GM19397 (cell line): ENCODE measurements around the gene PCNX3.

ENCODE experiments used
- ATAC-seq: cut with Tn5 transposase; IDR thresholded peaks from one replicate; pipeline ENCODE4 v1.9.1; 2021; ENCODE audit warnings: mild to moderate bottlenecking, moderate library complexity; ENCODE audit not compliant: unreplicated experiment

Gene PCNX3

DNA sequence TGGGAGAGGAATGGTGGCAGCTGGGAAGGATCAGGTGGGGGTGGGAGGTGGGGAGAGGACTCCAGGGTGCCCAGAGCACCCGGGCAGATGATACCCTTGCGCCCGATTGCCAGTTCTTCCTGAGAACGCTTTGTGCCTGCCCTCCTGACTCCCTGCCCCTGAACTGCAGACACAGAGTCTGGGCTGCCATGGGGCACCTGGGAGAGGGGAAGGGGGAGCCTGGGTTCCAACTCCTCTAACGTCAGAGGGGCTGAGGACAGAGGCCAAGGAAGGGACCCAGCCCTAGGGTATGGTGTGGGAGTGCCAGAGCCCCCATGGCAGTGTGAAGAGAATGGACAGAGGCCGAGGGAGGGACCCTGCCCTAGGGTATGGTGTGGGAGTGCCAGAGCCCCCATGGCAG is 19.1 kb upstream of the PCNX3 start:
- no peak for ATAC-seq

DNA sequence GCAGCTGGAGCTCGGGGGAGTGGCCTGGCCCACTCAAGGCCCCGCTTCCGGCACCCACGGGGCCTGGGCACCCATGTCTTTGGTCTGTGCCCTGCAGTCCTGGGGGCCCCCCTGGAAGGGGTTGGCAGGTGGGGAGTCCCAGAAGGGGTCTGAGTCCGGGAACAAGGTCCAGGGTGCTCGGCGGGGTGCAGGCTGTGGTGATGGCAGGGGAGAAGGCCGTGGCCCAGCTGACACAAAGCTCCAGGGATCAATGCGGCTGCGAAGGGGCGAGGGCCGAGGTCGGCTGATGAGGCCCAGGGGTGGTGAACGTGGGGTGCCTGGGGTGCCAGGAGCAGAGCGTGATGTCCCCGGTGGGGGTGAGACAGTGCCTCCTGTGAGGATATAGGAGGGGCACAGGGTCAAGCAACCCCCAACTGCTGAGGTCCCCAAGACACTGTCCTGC is 17.3 kb upstream of the PCNX3 start:
- ATAC-seq, result no peak

DNA sequence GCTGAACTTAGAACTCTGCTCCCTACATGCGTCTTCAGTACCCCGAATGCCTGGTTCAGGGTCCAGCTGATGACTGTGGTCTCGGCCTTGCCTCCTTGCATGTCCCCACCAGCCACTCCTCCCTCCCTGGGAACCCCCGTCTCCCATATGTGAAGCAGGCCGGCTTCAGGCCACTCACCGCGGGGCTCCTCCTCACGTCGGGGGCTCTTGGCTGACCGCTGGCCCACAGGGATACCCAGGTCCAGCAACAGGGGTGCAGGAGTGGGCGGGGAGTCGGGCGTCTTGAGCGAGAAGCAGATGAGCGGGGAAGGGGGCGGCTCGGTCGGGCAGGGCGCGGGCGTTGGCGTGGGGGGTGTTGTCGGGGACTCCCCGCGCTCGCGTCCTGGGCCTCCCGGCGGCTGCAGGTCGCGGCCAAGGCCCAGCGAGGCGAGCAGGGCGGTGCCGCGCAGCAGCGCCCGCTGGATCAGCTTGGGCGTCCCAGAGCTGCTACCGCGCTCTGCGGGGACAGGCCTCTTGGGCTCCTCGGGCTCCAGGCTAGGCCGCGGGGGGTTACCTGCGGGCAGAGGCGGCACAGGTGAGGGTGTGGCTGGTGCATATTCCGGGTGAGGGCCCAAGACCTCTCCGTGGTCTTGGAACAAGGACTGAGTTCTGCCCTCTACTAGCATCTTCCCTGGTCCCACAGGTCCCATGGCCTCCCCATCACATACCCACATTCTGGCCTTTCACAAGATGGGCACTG is 16.2 kb upstream of the PCNX3 start:
- ATAC-seq, result no peak

DNA sequence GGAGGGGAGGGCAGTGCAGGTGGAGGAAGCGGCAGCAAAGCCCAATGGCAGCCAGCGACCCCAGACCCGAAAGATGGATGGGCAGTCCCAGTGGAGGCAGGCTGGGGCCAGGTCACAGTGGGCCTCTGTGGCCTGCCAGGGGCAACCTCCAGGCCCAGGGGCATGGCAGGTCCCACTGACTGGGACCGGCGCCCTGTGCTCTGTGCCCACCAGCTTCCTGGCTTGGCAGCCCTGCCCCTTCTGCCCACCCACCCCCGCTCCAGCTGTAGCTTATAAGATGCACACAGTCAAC is 15.7 kb upstream of the PCNX3 start:
- no peak for ATAC-seq

DNA sequence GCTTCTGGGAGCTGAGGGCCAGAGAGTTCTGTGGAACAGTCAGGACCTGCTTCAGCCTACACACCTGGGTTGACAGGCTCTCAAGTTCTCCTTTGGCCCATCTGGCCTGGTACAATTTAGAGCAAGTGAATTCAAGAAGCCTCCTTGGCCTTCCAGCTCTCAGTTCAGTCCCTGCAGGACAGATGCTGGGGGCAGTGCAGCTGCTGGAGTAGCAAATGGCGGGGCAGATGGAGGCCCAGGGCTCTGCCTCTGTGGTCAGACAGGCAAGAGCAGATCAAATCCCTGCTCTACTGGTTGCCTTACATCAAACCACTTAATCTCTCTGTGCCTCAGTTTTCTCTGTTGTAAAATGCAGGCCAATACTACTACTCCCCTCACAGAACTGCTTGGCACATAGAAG is 11.3 kb upstream of the PCNX3 start:
- ATAC-seq, result no peak

DNA sequence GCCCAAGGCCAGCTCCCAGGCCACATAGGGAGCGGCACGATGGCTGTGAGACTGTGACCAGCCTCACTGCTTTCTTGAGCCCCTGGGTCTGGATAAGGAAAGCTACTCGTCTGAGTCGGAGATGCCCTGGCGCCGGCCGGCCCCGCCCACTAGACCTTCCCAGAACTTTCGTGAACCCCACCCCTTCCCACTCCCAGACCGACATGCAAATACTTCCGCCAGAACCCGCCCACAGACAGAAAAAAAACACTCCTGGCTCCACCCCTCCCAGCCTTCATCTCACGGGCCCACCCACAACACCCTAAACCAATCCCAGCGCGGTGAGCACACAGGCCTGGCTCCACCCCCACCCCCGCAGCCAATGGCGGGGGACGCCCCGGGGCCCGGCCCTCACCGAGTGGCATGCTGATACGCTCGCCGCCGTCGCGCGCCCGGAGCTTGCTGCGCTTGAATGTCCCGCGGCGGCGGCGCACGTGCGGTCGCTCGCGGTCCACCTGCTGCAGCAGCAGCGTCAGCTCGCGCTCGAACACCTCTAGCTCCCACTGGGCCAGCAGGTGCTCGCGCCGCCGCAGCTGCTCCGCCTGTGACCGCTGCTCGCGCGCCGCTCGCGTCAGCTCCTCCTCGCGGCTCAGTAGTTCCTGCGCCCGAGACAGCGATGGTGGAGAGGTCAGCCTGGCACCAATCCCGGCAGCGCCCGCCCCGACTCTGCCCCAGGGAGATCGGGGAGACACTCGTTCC is 8.5 kb upstream of the PCNX3 start:
- ATAC-seq, result no peak

DNA sequence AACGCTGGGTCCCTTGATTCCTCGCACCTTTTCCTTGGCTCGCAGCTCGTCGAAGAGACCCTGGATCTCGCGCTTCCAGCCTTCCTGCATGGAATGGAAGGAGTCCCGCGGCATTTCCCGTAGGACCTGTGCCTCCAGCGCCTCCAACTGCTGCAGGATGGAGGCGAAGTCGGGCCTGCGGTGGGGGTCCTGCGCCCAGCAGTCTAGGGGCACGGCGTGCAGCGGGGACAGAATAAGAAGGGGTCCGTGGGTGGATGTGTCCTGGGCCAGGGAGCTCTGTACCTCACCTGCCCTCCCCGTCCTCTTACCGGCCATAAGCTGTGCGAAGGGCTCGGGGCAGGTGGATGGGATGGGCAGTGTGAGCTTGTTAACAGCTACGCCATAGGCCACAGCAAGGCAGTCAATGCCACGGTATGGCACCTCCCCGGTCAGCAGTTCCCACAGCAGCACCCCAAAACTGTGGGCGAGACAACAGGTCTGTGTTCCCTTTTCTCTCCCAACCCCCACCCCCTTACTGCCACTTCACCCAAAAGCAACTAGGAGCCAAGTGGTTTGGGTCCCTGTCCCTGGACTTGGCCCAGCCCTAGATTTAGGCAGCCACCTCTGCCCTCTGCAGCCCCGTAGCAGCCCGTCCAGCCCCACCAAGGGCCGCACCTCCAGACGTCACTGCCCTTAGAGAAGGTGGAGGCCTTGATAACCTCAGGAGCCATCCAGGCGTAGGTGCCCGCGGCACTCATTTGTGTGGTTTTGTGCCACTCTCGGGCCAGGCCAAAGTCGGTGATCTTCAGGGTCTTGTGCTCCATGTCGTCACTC is 7.8 kb upstream of the PCNX3 start:
- ATAC-seq, result no peak

DNA sequence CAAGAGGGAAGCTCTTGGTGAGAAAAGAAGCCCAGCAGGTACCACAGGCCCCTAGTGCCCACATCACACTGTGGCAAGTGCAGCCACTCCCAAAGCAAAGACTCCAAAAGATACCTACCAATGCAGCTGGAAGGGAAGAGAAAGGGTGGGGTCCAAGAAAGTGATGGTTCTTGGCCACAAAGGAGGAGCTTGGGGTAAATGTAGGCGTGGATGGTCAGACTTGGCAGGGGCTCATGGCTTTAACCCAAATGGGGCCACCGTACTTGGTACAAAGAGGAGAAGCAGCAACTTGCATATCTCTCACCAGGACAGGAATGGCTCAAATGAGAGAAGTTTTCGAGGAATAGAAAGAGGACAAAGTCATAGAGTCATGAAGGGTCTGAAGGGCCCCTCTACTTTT is 6.3 kb upstream of the PCNX3 start:
- no peak for ATAC-seq

DNA sequence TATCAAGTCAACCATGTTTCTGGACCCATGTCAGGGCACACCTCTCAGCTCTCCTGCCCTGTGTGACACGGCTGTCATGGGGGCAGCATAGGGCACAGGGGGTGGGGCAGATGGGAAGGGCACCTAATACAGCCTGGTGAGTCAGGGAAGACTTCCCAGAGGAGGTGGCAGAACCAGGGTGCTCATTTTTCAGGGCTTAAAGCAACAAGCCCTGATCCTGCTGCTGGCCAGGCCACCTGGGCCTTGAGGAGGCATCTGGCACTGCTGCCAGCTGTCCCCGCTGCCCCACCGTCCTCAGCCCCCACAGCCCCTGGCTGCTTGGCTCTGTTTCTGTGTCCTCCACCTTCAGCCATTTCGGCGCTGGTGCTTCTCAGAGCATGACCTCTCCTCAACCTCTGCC is 5.9 kb upstream of the PCNX3 start:
- no peak for ATAC-seq

DNA sequence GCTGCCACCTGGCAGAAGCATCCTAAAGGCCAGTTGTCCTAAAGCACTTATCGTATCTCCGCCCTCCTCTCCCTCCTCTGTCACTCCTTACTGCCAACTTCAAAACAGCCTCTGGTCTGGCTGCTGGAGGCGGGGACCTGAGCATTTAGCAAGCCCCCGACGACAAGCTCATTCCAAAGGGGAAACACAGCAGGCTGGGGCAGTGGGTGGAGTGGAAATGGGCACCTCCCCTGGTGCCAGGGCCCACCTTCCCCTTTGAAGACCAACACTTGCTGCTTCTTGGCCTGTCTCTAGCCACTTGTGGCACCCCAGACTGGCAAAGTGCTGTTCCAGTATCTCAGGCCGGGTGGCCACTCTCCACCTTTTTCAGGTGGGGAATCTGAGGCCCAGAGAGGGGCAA is 5.2 kb upstream of the PCNX3 start:
- no peak for ATAC-seq

DNA sequence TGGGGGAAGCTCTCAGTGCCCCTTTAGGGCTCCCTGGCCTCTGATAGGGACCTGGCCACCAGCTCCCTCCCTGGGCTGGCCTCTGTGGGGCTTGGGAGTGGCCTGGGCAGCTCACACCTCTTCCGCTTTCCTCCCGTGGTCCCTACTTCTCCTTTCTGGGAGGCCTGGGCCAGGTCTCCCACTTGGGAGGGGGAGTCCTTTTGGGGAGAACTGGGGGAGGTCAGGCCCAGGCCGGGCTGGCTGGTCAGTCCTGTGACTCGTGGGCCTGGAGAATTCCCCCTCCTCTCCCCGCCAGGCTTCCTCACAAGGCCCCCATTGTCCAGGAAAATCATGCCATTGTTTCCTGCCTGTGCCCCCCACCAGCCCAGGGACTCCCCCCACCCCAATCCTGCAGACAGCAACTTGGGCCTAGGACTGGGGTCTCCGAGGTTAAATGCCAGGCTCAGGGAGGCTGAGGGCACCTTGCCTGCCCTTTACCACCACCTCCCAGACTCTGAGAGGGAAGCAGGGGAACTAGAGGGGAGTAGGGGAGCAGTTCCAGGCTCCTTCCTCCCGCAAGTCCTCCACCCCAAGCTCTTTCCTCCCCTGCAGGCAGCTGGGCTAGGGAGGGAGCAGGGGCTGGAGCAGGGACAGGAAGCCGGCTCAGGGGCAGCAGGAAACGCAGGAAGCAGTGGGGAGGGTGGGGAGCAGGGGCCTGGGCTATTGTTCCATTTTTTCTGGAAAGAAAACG is 4.4 kb upstream of the PCNX3 start:
- no peak for ATAC-seq

DNA sequence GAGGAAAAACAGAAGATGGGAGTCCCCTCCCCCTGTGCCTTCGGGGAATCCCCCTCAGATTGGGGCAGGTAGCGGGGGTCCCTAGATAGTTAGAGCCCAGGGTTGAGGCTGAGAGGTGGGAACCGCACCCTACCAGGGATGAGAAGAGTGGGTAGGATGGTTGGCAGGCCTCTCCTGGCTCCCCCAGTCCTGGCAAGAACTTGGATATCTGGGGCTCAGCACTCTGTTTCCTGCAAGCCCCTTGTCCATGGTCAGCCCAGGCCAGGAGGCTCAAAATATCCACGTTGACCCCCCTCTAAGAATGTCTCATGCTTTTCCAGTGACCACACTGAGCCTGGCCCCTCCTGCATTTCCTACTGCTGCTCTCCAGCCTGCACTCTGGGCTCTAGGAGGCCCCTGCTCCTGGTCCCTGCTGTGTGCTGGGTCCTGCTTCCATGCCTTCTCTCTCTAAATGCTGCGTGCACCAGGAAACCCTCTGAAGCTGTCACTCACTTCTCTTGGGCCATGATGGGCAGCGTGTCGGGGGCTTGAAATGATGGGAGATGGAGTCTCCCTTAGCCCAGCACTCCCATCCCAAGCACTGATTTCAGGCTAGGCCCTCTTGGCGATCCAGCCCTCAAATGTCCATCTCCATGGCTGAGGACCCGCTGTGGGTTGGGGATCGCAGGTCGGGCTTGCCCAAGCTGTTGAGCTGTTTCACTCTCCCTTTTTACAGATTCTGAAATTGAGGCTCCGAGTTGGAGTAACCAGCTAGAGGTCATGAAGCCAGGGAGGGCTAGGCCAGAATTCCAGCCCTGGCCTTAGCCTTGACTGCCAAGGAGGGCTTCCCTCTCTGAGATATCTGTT is 3.6 kb upstream of the PCNX3 start:
- ATAC-seq, result no peak

DNA sequence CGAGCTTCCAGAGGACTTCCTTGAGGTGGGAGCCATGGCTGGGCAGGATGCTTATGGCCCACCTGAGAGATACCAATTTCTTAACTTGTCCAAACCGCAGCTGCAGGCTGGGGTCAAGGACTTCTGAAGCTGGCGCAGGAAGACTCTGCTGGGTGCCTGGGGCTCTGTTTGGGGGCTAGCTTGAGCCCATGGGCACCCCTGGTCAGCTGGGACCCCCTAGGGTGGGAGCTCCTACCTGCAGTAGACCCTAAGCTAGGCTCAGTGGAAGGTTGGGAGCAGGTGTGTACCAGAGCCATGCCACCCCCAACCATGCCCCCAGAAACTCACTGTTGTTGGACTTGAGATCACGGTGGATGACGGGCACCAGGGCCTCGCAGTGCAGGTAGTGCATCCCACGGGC is 2.9 kb upstream of the PCNX3 start:
- ATAC-seq, result no peak

DNA sequence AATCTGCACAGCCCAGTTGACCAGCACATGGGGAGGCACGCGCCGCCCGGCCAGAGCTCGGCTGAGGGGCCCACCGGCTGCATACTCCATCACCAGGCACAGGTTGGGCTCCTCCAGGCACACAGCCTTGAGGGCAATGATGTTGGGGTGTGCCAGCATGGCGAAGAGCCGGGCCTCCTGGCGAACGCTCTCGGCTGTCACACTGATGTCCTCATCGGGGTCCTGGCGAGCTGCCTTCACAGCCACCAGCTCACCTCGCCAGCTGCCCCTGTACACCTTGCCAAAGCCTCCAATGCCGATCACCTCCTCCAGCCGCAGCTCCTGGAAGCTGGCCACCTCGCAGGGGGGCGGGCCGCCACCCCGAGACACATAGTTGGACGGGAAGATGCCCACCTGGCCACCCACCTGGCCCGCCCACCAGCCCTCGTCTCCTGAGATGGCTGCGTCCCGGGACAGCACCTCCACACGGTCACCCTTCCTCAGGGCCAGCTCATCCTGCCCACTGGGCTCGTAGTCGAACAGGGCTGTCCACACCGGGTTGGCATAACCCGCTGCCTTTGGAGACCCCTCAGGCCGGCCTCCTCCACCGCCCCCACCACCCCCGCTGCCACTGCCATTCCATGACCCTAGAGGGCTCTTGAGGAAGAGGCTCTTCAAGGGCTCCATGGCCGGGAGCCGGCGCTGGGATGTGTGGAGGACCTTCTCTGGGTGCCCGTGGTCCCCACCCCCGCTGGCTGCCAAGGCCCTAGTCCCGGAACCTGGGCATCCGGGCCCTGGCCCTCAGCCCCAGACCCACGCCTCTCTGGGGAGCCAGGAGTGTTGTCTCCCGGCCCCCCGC is 2.3 kb upstream of the PCNX3 start:
- peak; percentile 0 for ATAC-seq

DNA sequence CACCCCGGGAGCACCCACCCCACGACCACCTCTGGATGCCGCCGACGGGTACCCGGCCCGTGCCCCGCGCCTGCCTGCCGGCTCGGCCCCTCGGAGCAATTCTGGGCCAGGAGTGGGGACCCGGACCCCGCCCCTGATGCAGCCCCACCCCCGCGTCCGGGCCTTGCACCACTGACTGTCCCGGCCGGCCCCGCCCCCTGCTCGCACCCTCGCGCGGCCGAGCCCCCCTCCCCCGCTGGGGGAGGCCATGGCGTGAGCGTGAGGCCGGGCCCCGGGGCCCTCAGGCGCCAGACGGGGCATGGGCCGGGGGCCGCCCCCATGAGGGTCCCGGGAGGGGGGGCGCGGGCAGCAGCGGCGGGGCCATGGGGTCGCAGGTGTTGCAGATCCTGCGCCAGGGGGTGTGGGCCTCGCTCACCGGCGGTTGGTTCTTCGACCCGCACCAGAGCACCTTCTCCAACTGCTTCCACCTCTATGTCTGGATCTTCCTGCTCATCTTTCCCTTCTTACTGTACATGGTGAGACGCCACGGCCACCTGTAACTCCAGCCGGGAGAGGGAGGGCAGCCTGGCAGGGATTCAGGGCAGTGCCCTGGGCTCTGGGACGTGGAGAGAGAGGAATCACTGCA is 486 bp downstream of the PCNX3 start:
- peak; percentile 1 for ATAC-seq

DNA sequence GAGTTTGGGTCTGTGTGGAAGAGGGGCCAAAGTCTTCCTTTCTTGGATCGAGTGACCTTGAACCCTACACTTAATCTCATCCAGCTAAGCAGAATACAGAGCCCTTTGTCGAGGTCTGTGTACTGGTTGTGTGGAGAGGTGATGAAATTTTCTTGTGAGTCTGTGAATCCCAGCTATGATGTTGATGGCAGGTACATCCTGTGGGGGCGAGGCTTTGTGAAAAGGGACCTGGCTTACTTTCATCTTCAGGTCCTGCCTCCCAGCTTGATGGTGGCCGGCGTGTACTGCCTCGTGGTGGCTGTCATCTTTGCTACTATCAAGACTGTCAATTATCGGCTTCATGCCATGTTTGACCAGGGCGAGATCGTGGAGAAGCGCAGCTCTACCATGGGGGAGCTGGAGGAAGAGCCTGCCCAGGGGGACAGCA is 1.0 kb downstream of the PCNX3 start:
- no peak for ATAC-seq

DNA sequence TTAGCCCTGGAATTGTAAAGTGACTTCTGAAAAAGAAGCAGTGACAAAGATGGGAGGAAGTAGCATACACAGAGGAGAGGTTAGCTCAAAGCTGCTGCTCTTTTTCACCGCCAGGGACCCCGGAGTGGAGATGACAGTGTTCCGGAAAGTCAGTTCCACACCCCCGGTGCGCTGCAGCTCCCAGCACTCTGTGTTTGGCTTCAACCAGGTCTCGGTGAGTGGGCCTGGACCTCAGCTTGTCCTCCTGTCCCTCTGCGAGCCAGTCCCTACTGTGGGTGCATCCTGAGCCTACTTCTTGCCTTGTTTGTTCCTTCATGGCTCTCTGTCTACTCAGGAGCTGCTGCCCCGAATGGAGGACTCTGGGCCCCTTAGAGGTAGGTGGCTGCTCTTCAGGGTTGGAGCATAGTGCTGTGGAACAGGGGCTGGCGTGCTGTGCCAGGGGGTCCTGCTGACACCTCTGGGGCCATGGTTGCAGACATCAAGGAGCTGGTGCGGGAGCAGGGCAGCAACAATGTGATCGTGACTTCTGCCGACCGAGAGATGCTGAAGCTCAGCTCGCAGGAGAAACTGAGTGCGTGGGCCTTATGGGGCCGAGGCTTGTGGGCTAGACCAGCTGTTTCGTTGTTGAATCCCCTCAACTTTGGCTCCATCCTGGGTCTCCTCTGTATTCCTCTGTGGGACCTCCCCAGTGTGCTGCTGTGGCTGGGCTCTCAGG is 1.7 kb downstream of the PCNX3 start:
- ATAC-seq, result no peak

DNA sequence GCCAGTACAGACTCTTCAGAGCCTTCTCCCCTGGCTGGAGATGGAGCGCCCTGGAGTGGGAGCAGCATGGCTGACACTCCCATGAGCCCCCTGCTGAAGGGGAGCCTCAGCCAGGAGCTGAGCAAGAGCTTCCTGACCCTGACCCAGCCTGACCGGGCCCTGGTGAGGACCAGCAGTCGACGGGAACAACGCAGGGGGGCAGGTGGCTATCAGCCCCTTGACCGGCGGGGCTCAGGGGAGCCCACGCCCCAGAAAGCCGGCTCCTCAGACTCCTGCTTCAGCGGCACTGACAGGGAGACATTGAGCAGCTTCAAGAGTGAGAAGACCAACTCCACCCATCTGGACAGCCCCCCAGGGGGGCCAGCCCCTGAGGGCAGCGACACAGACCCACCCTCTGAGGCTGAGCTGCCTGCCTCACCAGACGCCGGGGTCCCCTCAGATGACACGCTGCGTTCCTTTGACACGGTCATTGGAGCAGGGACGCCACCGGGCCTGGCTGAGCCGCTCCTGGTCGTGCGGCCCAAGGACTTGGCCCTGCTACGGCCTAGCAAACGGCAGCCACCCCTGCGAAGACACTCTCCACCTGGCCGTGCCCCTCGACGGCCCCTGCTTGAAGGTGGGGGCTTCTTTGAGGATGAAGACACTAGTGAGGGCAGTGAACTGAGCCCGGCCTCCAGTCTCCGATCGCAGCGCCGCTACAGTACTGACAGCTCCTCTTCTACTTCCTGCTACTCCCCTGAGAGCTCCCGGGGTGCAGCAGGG is 2.6 kb downstream of the PCNX3 start:
- ATAC-seq, result no peak
